K562 (cell line): ENCODE data around the gene EGLN1. TPM values are rescaled to one million over a fixed set of nuclear protein-coding genes. Genes with fewer than 3 reads are reported as not detected.

Experiments used
- CREM ChIP-seq: IDR thresholded peaks from 2 replicates; pipeline ENCODE4 v1.6.1; 2014; ENCODE audit warnings: antibody characterized with exemption, low read depth
- CXXC5 ChIP-seq: fragments of 250-450 bp; sonication (Bioruptor Pico); IDR thresholded peaks from 2 replicates; pipeline ENCODE4 v1.8.0; 2022; ENCODE audit warnings: inconsistent platforms, mild to moderate bottlenecking, moderate library complexity
- ELF1 ChIP-seq: fragments of 200-800 bp; sonication (Bioruptor generic); IDR thresholded peaks from 2 replicates; pipeline ENCODE4 v1.6.1; 2016; ENCODE audit warnings: missing genetic modification characterization, missing compliant biosample characterization
- HDAC1 ChIP-seq, 2 experiments: fragments of 450-650 bp; IDR thresholded peaks; 2 replicates each; pipeline ENCODE4 v1.6.1; 2016 to 2017; ENCODE audit warnings: inconsistent platforms in 1 of 2, mild to moderate bottlenecking in 1 of 2, moderate library complexity in 1 of 2
- HNRNPLL ChIP-seq: fragments of 200-400 bp; formaldehyde crosslinking; IDR thresholded peaks from 2 replicates; pipeline ENCODE4 v1.6.1; 2017; ENCODE audit warnings: low read length, low read depth, mild to moderate bottlenecking; ENCODE audit not compliant: poor library complexity, severe bottlenecking
- KLF13 ChIP-seq: fragments of 450-650 bp; IDR thresholded peaks from 2 replicates; pipeline ENCODE4 v1.6.1; 2016; ENCODE audit warnings: missing genetic modification characterization, low read depth, mild to moderate bottlenecking, missing compliant biosample characterization, moderate library complexity, borderline replicate concordance
- LCOR ChIP-seq: sonication (generic); formaldehyde crosslinking; IDR thresholded peaks from 2 replicates; pipeline ENCODE4 v1.8.0; 2022; ENCODE audit warnings: mild to moderate bottlenecking, missing genetic modification reagents
- MYBL2 ChIP-seq, 2 experiments: fragments of 450-650 bp in 1 of 2; sonication (generic) in 1 of 2; formaldehyde crosslinking in 1 of 2; IDR thresholded peaks; 2 replicates each; pipeline versions ENCODE4 v1.6.1 to v1.8.1; 2017 to 2022; ENCODE audit warnings: borderline replicate concordance in 1 of 2, inconsistent platforms in 1 of 2, low read depth in 1 of 2, mild to moderate bottlenecking in 1 of 2, missing genetic modification reagents in 1 of 2, moderate library complexity in 1 of 2
- NBN ChIP-seq: fragments of 450-650 bp; IDR thresholded peaks from 2 replicates; pipeline ENCODE4 v1.6.1; 2016; ENCODE audit warnings: low read depth, mild to moderate bottlenecking
- NELFE ChIP-seq: IDR thresholded peaks from 2 replicates; pipeline ENCODE4 v1.6.1; 2011; ENCODE audit warnings: mild to moderate bottlenecking; ENCODE audit not compliant: insufficient read depth, insufficient read length
- PHF20 ChIP-seq: fragments of 450-650 bp; IDR thresholded peaks from 2 replicates; pipeline ENCODE4 v1.6.1; 2018; ENCODE audit not compliant: partially characterized antibody
- SAFB2 ChIP-seq: fragments of 200-400 bp; formaldehyde crosslinking; IDR thresholded peaks from 2 replicates; pipeline ENCODE4 v1.6.1; 2018; ENCODE audit warnings: borderline replicate concordance, low read length, low read depth, moderate library complexity; ENCODE audit not compliant: severe bottlenecking
- SIN3A ChIP-seq, 2 experiments: fragments of 150-350 bp in 1 of 2; IDR thresholded peaks; 2 replicates each; pipeline ENCODE4 v1.6.1; 2011 to 2016; ENCODE audit warnings: borderline replicate concordance in 2 of 2, low read depth in 2 of 2, low read length in 2 of 2, mild to moderate bottlenecking in 2 of 2, moderate library complexity in 2 of 2; ENCODE audit not compliant: control insufficient read depth in 1 of 2
- SMAD2 ChIP-seq: fragments of 150-350 bp; IDR thresholded peaks from 2 replicates; pipeline ENCODE4 v1.6.1; 2014; ENCODE audit warnings: low read depth, mild to moderate bottlenecking, low read length
- SMAD4 ChIP-seq: fragments of 250-450 bp; sonication (Bioruptor Pico); conservative IDR thresholded peaks from 2 replicates; pipeline ENCODE4 v1.8.0; 2021; ENCODE audit warnings: inconsistent platforms, mild to moderate bottlenecking, moderate library complexity
- STAG1 ChIP-seq: sonication (generic); formaldehyde crosslinking; IDR thresholded peaks from 2 replicates; pipeline ENCODE4 v1.5.0; 2020; ENCODE audit warnings: missing genetic modification reagents, borderline replicate concordance
- YBX1 ChIP-seq: fragments of 450-650 bp; IDR thresholded peaks from 2 replicates; pipeline ENCODE4 v1.7.1; 2016; ENCODE audit warnings: mild to moderate bottlenecking
- ZNF583 ChIP-seq: fragments of 250-450 bp; sonication (Bioruptor Pico); IDR thresholded peaks from 2 replicates; pipeline ENCODE4 v1.4.0; 2020
- polyA plus RNA-seq, 8 experiments: library from polyadenylated mRNA; depleted of rRNA in 4 of 8; stranded (reverse) in 5 of 8; unstranded in 3 of 8; fragments of >200 nt; fragmentation: Nextera tagmentation in 2 of 8; fragmentation: Illumina TruSeq in 1 of 8; extraction: Ambion mirVana in 2 of 8; extraction: Trizol in 1 of 8; gene quantifications; 2 replicates each; pipeline versions ENCODE4 v1.2.1 to v1.2.3, GENCODE V29; 2011 to 2014; ENCODE audit warnings: inconsistent platforms in 1 of 8, missing spikeins in 1 of 8
- total RNA-seq, 7 experiments: library from RNA; depleted of rRNA in 6 of 7; stranded (reverse); fragments of >200 nt in 6 of 7; fragmentation: Illumina TruSeq in 2 of 7; extraction: Trizol in 2 of 7; gene quantifications; 2 replicates each; pipeline versions ENCODE4 v1.2.1 to v1.2.3, GENCODE V29; 2011 to 2021; ENCODE audit warnings: low replicate concordance in 1 of 7
- TF ChIP-seq, protein P1 (sequence below), 2 experiments: fragments of 450-650 bp in 1 of 2; IDR thresholded peaks; 2 replicates each; pipeline ENCODE4 v1.6.1; 2011 to 2017; ENCODE audit warnings: low read depth in 2 of 2, antibody characterized with exemption in 1 of 2, borderline replicate concordance in 1 of 2, low read length in 1 of 2, mild to moderate bottlenecking in 1 of 2, mixed read lengths in 1 of 2; ENCODE audit not compliant: control insufficient read depth in 1 of 2
- TF ChIP-seq, protein P2 (sequence below): fragments of 450-650 bp; IDR thresholded peaks from 2 replicates; pipeline ENCODE4 v1.7.1; 2018; ENCODE audit warnings: mild to moderate bottlenecking, low read depth; ENCODE audit not compliant: partially characterized antibody
- TF ChIP-seq, protein P3 (sequence below): sonication (generic); IDR thresholded peaks from 2 replicates; pipeline ENCODE4 v1.6.1; 2016

The EGLN1 gene
- total and polyA plus RNA-seq, 9 of the 15 experiments (the other 6 are each of a cell fraction or from before 2014, with no cell fraction given), result 5.2 to 54.3 (median 24.6) TPM

- TF ChIP-seq, protein P1, sequence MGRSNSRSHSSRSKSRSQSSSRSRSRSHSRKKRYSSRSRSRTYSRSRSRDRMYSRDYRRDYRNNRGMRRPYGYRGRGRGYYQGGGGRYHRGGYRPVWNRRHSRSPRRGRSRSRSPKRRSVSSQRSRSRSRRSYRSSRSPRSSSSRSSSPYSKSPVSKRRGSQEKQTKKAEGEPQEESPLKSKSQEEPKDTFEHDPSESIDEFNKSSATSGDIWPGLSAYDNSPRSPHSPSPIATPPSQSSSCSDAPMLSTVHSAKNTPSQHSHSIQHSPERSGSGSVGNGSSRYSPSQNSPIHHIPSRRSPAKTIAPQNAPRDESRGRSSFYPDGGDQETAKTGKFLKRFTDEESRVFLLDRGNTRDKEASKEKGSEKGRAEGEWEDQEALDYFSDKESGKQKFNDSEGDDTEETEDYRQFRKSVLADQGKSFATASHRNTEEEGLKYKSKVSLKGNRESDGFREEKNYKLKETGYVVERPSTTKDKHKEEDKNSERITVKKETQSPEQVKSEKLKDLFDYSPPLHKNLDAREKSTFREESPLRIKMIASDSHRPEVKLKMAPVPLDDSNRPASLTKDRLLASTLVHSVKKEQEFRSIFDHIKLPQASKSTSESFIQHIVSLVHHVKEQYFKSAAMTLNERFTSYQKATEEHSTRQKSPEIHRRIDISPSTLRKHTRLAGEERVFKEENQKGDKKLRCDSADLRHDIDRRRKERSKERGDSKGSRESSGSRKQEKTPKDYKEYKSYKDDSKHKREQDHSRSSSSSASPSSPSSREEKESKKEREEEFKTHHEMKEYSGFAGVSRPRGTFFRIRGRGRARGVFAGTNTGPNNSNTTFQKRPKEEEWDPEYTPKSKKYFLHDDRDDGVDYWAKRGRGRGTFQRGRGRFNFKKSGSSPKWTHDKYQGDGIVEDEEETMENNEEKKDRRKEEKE (IDR thresholded peaks at IDR 0.05; ENCODE audit: borderline replicate concordance in 1 of 2, control insufficient read depth in 1 of 2, low read depth in 2 of 2, low read length in 1 of 2), result no peak
- TF ChIP-seq SAFB2, result no peak
- TF ChIP-seq, protein P2, sequence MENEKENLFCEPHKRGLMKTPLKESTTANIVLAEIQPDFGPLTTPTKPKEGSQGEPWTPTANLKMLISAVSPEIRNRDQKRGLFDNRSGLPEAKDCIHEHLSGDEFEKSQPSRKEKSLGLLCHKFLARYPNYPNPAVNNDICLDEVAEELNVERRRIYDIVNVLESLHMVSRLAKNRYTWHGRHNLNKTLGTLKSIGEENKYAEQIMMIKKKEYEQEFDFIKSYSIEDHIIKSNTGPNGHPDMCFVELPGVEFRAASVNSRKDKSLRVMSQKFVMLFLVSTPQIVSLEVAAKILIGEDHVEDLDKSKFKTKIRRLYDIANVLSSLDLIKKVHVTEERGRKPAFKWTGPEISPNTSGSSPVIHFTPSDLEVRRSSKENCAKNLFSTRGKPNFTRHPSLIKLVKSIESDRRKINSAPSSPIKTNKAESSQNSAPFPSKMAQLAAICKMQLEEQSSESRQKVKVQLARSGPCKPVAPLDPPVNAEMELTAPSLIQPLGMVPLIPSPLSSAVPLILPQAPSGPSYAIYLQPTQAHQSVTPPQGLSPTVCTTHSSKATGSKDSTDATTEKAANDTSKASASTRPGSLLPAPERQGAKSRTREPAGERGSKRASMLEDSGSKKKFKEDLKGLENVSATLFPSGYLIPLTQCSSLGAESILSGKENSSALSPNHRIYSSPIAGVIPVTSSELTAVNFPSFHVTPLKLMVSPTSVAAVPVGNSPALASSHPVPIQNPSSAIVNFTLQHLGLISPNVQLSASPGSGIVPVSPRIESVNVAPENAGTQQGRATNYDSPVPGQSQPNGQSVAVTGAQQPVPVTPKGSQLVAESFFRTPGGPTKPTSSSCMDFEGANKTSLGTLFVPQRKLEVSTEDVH, result no peak
- TF ChIP-seq CXXC5, result no peak
- TF ChIP-seq NBN, result no peak
- peak; percentile 4 for TF ChIP-seq HNRNPLL
- TF ChIP-seq ELF1, result peak; percentile 55
- no peak for TF ChIP-seq STAG1 (CRISPR knock-in tag)
- TF ChIP-seq SMAD4 (CRISPR knock-in tag), result 0 out of 2 replicates have a peak, but pooled peaks have one; percentile 19
- no peak for TF ChIP-seq KLF13 (tag)
- TF ChIP-seq NELFE, result no peak
- 0 out of 4 replicates have a peak, but pooled peaks of 1 of the 2 experiments have one; percentile 32 for TF ChIP-seq HDAC1 (IDR thresholded peaks at IDR 0.05)
- TF ChIP-seq CREM, result no peak
- 0 out of 4 replicates have a peak, but pooled peaks of 1 of the 2 experiments have one; percentile 36 for TF ChIP-seq SIN3A (IDR thresholded peaks at IDR 0.05; ENCODE audit: borderline replicate concordance in 2 of 2, control insufficient read depth in 1 of 2, low read depth in 2 of 2, low read length in 2 of 2)
- no peak for TF ChIP-seq ZNF583 (CRISPR knock-in tag)
- no peak for TF ChIP-seq YBX1
- TF ChIP-seq LCOR (CRISPR knock-in tag), result peak; percentile 46; the same call in 1 of the 2 replicates
- TF ChIP-seq SMAD2, result no peak
- TF ChIP-seq PHF20, result no peak
- TF ChIP-seq MYBL2 (IDR thresholded peaks at IDR 0.05; ENCODE audit: low read depth), result no peak
- TF ChIP-seq MYBL2 (CRISPR knock-in tag; IDR thresholded peaks at IDR 0.05; ENCODE audit: borderline replicate concordance), result no peak
- TF ChIP-seq, protein P3, sequence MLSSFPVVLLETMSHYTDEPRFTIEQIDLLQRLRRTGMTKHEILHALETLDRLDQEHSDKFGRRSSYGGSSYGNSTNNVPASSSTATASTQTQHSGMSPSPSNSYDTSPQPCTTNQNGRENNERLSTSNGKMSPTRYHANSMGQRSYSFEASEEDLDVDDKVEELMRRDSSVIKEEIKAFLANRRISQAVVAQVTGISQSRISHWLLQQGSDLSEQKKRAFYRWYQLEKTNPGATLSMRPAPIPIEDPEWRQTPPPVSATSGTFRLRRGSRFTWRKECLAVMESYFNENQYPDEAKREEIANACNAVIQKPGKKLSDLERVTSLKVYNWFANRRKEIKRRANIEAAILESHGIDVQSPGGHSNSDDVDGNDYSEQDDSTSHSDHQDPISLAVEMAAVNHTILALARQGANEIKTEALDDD, result peak; percentile 18; the same call in 1 of the 2 replicates
Observed at GRCh38 chr1:231419738-231420298, 2.3 kb downstream of the EGLN1 start (continued).
